BJ (cell line): ENCODE results near the gene IGFL2. TPM values are rescaled to one million over a fixed set of nuclear protein-coding genes. Genes with fewer than 3 reads are reported as not detected.

Experiments used
- CTCF ChIA-PET: fragments of 350-600 bp; formaldehyde crosslinking; extraction: SDS; loops from one replicate; lab custom pipeline; 2021; ENCODE audit warnings: antibody characterized with exemption, inconsistent platforms; lab: Yijun Ruan, JAX
- POLR2A ChIA-PET: fragments of 300-600 bp; sonication (Branson Sonifier 250); formaldehyde crosslinking; extraction: SDS; loops from one replicate; lab custom pipeline; 2021; ENCODE audit warnings: antibody characterized with exemption; lab: Charles Lee
- DNase-seq: peaks from one replicate; pipeline ENCODE4 v3.0.0-alpha.2; 2011; ENCODE audit warnings: low read depth
- H3K27me3 ChIP-seq: 2 replicates; pipeline ENCODE4 v1.6.0; 2011; ENCODE audit warnings: low read length; ENCODE audit not compliant: control insufficient read depth, insufficient read depth
- H3K36me3 ChIP-seq: 2 replicates; pipeline ENCODE4 v1.5.1; 2011; ENCODE audit warnings: low read length; ENCODE audit not compliant: control insufficient read depth, insufficient read depth
- H3K4me3 ChIP-seq: 2 replicates; pipeline ENCODE4 v1.5.1; 2011; ENCODE audit warnings: low read depth, mild to moderate bottlenecking, control low read depth, low read length
- CTCF ChIP-seq: IDR thresholded peaks from 2 replicates; pipeline ENCODE4 v1.5.1; 2011; ENCODE audit warnings: low read depth, mild to moderate bottlenecking, control low read depth, inconsistent platforms, low read length, moderate library complexity; ENCODE audit not compliant: insufficient read depth
- polyA plus RNA-seq: library from polyadenylated mRNA; depleted of rRNA; stranded (reverse); fragments of >200 nt; gene quantifications from 2 replicates; pipeline ENCODE4 v1.2.3, GENCODE V29; 2011

IGFL2 gene
- polyA plus RNA-seq, 1 experiment, result not detected

- ChIA-PET CTCF (no interaction called here), POLR2A (no interaction called here)
- Histone ChIP-seq H3K27me3 (peaks cover 9% of the 10 kb centered on the region), H3K4me3 (no peak overlapping the region), H3K36me3 (no peaks in the 10 kb centered on the region)
- TF ChIP-seq CTCF, result no peak
- no peak for DNase-seq
Measured at GRCh38 chr19:46162731-46163130, 14.7 kb downstream of the IGFL2 start.

- H3K36me3 ChIP-seq, result no peaks in the 10 kb centered on the region
- POLR2A ChIA-PET, result no interaction called here
- no peak overlapping the region for H3K4me3 ChIP-seq
- no peak for DNase-seq
- CTCF ChIA-PET, result interaction anchor here (0.9 kb wide), 1 partner anchor 91 kb away, joined by 4 read pairs; no protein-coding TSS in a partner anchor
- H3K27me3 ChIP-seq, result peaks cover 2% of the 10 kb centered on the region; the same call in 1 of the 2 replicates
- TF ChIP-seq CTCF, result no peak
Measured at GRCh38 chr19:46173886-46174480, 25.9 kb downstream of the IGFL2 start.

DNA sequence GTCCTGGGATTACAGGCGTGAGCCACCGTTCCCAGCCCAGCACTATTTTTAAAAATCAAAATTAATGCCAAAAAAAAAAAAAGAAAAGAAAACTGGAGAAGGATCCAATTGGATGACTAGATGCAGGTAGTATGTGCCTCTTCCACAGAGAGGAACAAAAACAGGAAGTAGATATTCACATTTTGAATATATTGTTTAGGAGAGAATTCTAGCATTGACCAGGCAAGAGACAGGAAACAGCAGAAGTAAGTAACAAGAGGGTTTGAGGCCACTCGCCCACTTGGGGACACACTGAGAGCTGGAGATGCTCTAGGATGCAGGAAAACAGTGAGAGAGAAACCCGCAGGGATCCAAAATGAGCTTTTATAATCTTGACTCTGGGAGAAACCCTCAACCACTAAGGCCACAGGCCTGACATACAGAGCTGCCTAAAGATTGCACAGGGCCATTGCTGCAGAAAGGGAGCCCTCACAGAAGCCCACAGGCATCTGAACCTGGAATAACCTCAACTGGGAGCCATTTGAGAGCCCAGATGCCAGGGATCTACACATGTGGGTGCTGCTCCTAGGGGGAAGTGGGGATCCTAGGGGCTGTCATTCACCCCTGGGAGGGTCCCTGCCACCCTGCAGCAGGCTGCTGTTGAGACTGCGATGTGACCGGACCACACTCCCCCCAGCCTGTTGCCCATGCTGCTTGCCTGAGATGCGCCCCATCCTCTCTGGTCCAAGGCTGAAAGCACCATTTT, 28.2 kb downstream of the IGFL2 start:
- no peak for TF ChIP-seq CTCF
- ChIA-PET POLR2A (no interaction called here), CTCF (interaction anchor here (1.3 kb wide), 1 partner anchor 13 kb away, joined by 3 read pairs; no protein-coding TSS in a partner anchor)
- Histone ChIP-seq H3K36me3 (no peaks in the 10 kb centered on the region), H3K4me3 (no peak overlapping the region), H3K27me3 (peaks cover 3% of the 10 kb centered on the region)
- DNase-seq, result no peak

GRCh38 chr19:46179076-46179759, 31.2 kb downstream of the IGFL2 start:
- H3K27me3 ChIP-seq, result peaks cover 3% of the 10 kb centered on the region
- TF ChIP-seq CTCF, result no peak
- no peaks in the 10 kb centered on the region for H3K36me3 ChIP-seq
- ChIA-PET POLR2A (no interaction called here), CTCF (interaction anchor here (0.6 to 2.0 kb wide), 3 partner anchors 9 to 96 kb away, joined by 3 to 5 read pairs (median 4); no protein-coding TSS in a partner anchor)
- no peak for DNase-seq
- H3K4me3 ChIP-seq, result no peak overlapping the region

- Histone ChIP-seq H3K27me3 (peaks cover 3% of the 10 kb centered on the region), H3K4me3 (no peak overlapping the region), H3K36me3 (no peaks in the 10 kb centered on the region)
- CTCF ChIA-PET, result interaction anchor here (0.7 to 2.0 kb wide), 2 partner anchors 11 to 98 kb away, joined by 3 to 5 read pairs; no protein-coding TSS in a partner anchor
- TF ChIP-seq CTCF, result no peak
- POLR2A ChIA-PET, result no interaction called here
- no peak for DNase-seq
Measured at GRCh38 chr19:46180701-46181387, 32.8 kb downstream of the IGFL2 start.
